A673 (cell line): ENCODE measurements around the gene ICAM3.

ENCODE experiments used
- EZH2 ChIP-seq: fragments of 200-600 bp; sonication (generic); IDR thresholded peaks from 2 replicates; pipeline ENCODE4 v1.6.1; 2017; ENCODE audit warnings: borderline replicate concordance, low read depth, mild to moderate bottlenecking, mixed read lengths, antibody characterized with exemption, low read length; ENCODE audit not compliant: poor library complexity, severe bottlenecking
- TF ChIP-seq, protein P1 (sequence below): fragments of 300-800, 200-600 bp; sonication (generic); conservative IDR thresholded peaks from 2 replicates; pipeline ENCODE4 v1.5.1; 2017; ENCODE audit warnings: low read depth, mild to moderate bottlenecking, antibody characterized with exemption, low read length, moderate library complexity, mixed read lengths

DNA sequence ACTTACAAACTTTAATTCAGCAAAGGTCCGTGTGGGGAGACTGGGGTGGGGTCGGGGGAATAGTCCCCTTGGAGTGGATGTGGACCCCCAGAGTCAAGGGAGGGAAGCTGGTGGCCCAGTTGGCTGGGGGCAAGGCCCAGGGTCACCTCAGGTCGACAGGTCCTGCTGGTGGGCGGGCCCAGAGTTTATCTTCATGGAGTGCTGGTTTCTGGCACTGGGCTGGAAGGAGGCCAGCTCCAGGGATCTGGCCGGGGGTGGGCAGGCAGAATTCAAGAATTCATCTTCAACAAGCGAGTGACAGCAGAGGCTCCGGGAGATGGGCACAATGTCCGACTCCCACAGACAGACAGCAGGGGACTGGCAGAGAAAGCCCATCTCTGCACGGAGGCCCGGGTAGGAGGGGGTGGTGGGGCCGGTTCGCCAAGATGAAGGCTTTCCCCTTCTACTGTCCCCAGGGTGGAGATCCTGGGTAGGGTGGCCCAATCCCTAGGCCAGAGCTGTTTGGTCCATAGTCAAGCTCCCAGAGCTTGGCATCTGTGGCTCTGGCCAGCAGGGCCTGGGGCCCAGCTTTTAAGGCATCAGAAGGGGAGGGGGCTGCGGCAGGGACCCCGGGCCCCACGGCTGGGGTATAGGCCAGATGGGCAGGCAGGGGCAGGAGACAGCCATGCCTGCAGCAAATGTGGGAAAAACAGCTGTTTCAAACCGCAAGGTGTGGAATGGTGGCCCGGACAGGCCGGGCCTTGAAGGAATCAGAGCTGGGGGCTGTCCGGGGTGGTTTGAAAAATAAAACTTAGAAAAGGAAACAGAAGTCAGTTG lies 23.0 kb downstream of the ICAM3 start:
- TF ChIP-seq, protein P1, sequence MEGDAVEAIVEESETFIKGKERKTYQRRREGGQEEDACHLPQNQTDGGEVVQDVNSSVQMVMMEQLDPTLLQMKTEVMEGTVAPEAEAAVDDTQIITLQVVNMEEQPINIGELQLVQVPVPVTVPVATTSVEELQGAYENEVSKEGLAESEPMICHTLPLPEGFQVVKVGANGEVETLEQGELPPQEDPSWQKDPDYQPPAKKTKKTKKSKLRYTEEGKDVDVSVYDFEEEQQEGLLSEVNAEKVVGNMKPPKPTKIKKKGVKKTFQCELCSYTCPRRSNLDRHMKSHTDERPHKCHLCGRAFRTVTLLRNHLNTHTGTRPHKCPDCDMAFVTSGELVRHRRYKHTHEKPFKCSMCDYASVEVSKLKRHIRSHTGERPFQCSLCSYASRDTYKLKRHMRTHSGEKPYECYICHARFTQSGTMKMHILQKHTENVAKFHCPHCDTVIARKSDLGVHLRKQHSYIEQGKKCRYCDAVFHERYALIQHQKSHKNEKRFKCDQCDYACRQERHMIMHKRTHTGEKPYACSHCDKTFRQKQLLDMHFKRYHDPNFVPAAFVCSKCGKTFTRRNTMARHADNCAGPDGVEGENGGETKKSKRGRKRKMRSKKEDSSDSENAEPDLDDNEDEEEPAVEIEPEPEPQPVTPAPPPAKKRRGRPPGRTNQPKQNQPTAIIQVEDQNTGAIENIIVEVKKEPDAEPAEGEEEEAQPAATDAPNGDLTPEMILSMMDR, result no peak
- no peak for TF ChIP-seq EZH2
